DND-41 (cell line): ENCODE measurements around the gene TMTC1.

Experiments used
- ATAC-seq: fragments of 200-7000 bp; cut with Tn5 transposase; 3 replicates; pipeline ENCODE4 v1.9.1; 2021; ENCODE audit warnings: low read depth; ENCODE audit not compliant: insufficient read depth
- DNase-seq: peaks from one replicate; pipeline ENCODE4 v3.0.0-alpha.2; 2020
- H2AFZ ChIP-seq: 2 replicates; pipeline ENCODE4 v1.6.0; 2012; ENCODE audit warnings: low read depth, low read length
- H3K27ac ChIP-seq: 2 replicates; pipeline ENCODE4 v1.5.1; 2012; ENCODE audit warnings: low read length, inconsistent platforms
- H3K27me3 ChIP-seq: fragments of 200-600 bp; sonication (generic); 2 replicates; pipeline ENCODE4 v1.6.0; 2012; ENCODE audit warnings: low read length, mild to moderate bottlenecking, inconsistent platforms; ENCODE audit not compliant: insufficient read depth, poor library complexity
- H3K36me3 ChIP-seq: 2 replicates; pipeline ENCODE4 v1.5.1; 2012; ENCODE audit warnings: low read length, inconsistent platforms; ENCODE audit not compliant: insufficient read depth
- H3K4me1 ChIP-seq: 2 replicates; pipeline ENCODE4 v1.5.1; 2012; ENCODE audit warnings: mild to moderate bottlenecking, low read length; ENCODE audit not compliant: insufficient read depth
- H3K4me2 ChIP-seq: 2 replicates; pipeline ENCODE4 v1.6.0; 2012; ENCODE audit warnings: mild to moderate bottlenecking, moderate library complexity, low read length, inconsistent platforms; ENCODE audit not compliant: insufficient read depth
- H3K4me3 ChIP-seq, 2 experiments: fragments of 200-600 bp in 1 of 2; shearing (Covaris generic) in 1 of 2; 2 replicates each; pipeline ENCODE4 v1.5.1; 2012 to 2016; ENCODE audit warnings: inconsistent platforms in 2 of 2, low read length in 2 of 2, mild to moderate bottlenecking in 2 of 2, low read depth in 1 of 2, moderate library complexity in 1 of 2
- H3K79me2 ChIP-seq: 2 replicates; pipeline ENCODE4 v1.6.0; 2012; ENCODE audit warnings: low read length, inconsistent platforms; ENCODE audit not compliant: insufficient read depth
- H3K9ac ChIP-seq: 2 replicates; pipeline ENCODE4 v1.6.0; 2012; ENCODE audit warnings: low read depth, mild to moderate bottlenecking, inconsistent platforms, low read length, moderate library complexity
- H3K9me3 ChIP-seq: 2 replicates; pipeline ENCODE4 v1.5.1; 2012; ENCODE audit warnings: low read length, moderate library complexity, mild to moderate bottlenecking, inconsistent platforms; ENCODE audit not compliant: insufficient read depth, severe bottlenecking
- H4K20me1 ChIP-seq: 2 replicates; pipeline ENCODE4 v1.6.0; 2012; ENCODE audit warnings: low read length; ENCODE audit not compliant: insufficient read depth
- CTCF ChIP-seq: IDR thresholded peaks from 2 replicates; pipeline ENCODE4 v1.5.1; 2012; ENCODE audit warnings: borderline replicate concordance, low read length, moderate library complexity, mild to moderate bottlenecking; ENCODE audit not compliant: poor library complexity, severe bottlenecking; ENCODE audit errors: extremely low read depth
- EZH2 ChIP-seq: IDR thresholded peaks from 3 replicates; pipeline ENCODE4 v1.6.1; 2012; ENCODE audit warnings: borderline replicate concordance, low read depth, mild to moderate bottlenecking, moderate library complexity, low read length, inconsistent platforms; ENCODE audit not compliant: severe bottlenecking

The TMTC1 gene

GRCh38 chr12:29702222-29702621 lies 81.5 kb downstream of the TMTC1 start:
- Histone ChIP-seq H3K79me2 (no peaks in the 10 kb centered on the region), H3K9me3 (no peaks in the 10 kb centered on the region), H4K20me1 (no peaks in the 10 kb centered on the region), H3K27me3 (peaks cover 3% of the 10 kb centered on the region), H3K27ac (no peak overlapping the region), H2AFZ (no peak overlapping the region), H3K9ac (no peak overlapping the region), H3K4me1 (no peaks in the 10 kb centered on the region), H3K4me3 (no peak overlapping the region), H3K36me3 (no peaks in the 10 kb centered on the region), H3K4me2 (no peak overlapping the region)
- no peak for TF ChIP-seq EZH2
- TF ChIP-seq CTCF = no peak
- ATAC-seq (no peak), DNase-seq (no peak)

- ATAC-seq (no peak), DNase-seq (no peak)
- Histone ChIP-seq H3K79me2 (no peaks in the 10 kb centered on the region), H3K27me3 (peaks cover 1% of the 10 kb centered on the region), H3K4me3 (no peak overlapping the region), H3K4me2 (no peak overlapping the region), H3K9me3 (no peaks in the 10 kb centered on the region), H4K20me1 (no peaks in the 10 kb centered on the region), H2AFZ (no peak overlapping the region), H3K27ac (no peak overlapping the region), H3K4me1 (no peaks in the 10 kb centered on the region), H3K36me3 (no peaks in the 10 kb centered on the region), H3K9ac (no peak overlapping the region)
- TF ChIP-seq CTCF (no peak), EZH2 (no peak)
These were observed 82.8 kb downstream of the TMTC1 start for GRCh38 chr12:29700761-29701481.

GRCh38 chr12:29698756-29699155 lies 85.0 kb downstream of the TMTC1 start:
- no peaks in the 10 kb centered on the region for H3K36me3 ChIP-seq
- H3K9me3 ChIP-seq = no peaks in the 10 kb centered on the region
- H3K27me3 ChIP-seq = no peaks in the 10 kb centered on the region
- H3K27ac ChIP-seq = no peak overlapping the region
- no peak overlapping the region for H3K9ac ChIP-seq
- no peak overlapping the region for H3K4me2 ChIP-seq
- ATAC-seq (no peak), DNase-seq (no peak)
- no peaks in the 10 kb centered on the region for H4K20me1 ChIP-seq
- no peaks in the 10 kb centered on the region for H3K79me2 ChIP-seq
- no peak overlapping the region for H2AFZ ChIP-seq
- TF ChIP-seq CTCF (no peak), EZH2 (no peak)
- no peaks in the 10 kb centered on the region for H3K4me1 ChIP-seq
- H3K4me3 ChIP-seq = no peak overlapping the region

GRCh38 chr12:29695800-29696199 lies 87.9 kb downstream of the TMTC1 start:
- no peaks in the 10 kb centered on the region for H3K79me2 ChIP-seq
- no peaks in the 10 kb centered on the region for H4K20me1 ChIP-seq
- H3K27ac ChIP-seq = no peak overlapping the region
- H3K9ac ChIP-seq = no peak overlapping the region
- no peak overlapping the region for H2AFZ ChIP-seq
- no peaks in the 10 kb centered on the region for H3K36me3 ChIP-seq
- H3K4me2 ChIP-seq = no peak overlapping the region
- no peaks in the 10 kb centered on the region for H3K27me3 ChIP-seq
- H3K4me1 ChIP-seq = no peaks in the 10 kb centered on the region
- DNase-seq = no peak
- no peak for ATAC-seq
- no peaks in the 10 kb centered on the region for H3K9me3 ChIP-seq
- no peak for TF ChIP-seq EZH2
- no peak for TF ChIP-seq CTCF
- no peak overlapping the region for H3K4me3 ChIP-seq
